HepG2 (cell line): ENCODE data around the gene KMT5C. TPM values are rescaled to one million over a fixed set of nuclear protein-coding genes. Genes with fewer than 3 reads are reported as not detected.

ENCODE experiments used
- BORCS8-MEF2B ChIP-seq: sonication (generic); formaldehyde crosslinking; IDR thresholded peaks from 2 replicates; pipeline ENCODE4 v1.8.0; 2022; ENCODE audit warnings: mild to moderate bottlenecking, missing genetic modification reagents
- KLF11 ChIP-seq: IDR thresholded peaks from 2 replicates; pipeline ENCODE4 v1.6.1; 2016; ENCODE audit warnings: missing compliant biosample characterization
- MZF1 ChIP-seq: sonication (generic); formaldehyde crosslinking; IDR thresholded peaks from 2 replicates; pipeline ENCODE4 v1.8.1; 2023; ENCODE audit warnings: mild to moderate bottlenecking, missing genetic modification reagents, borderline replicate concordance
- PLRG1 ChIP-seq: fragments of 450-650 bp; conservative IDR thresholded peaks from 2 replicates; pipeline ENCODE4 v1.6.1; 2016
- RNF2 ChIP-seq: fragments of 450-650 bp; conservative IDR thresholded peaks from 2 replicates; pipeline ENCODE4 v1.6.1; 2016; ENCODE audit warnings: low read depth
- SMAD1 ChIP-seq: sonication (generic); formaldehyde crosslinking; IDR thresholded peaks from 2 replicates; pipeline ENCODE4 v1.4.0; 2020; ENCODE audit warnings: missing genetic modification reagents, low read depth, mild to moderate bottlenecking, borderline replicate concordance
- YY1 ChIP-seq: IDR thresholded peaks from 2 replicates; pipeline ENCODE4 v1.6.1; 2011; ENCODE audit warnings: low read length, low read depth, moderate library complexity, mild to moderate bottlenecking; ENCODE audit not compliant: insufficient read depth, insufficient replicate concordance
- ZNF235 ChIP-seq: sonication (generic); formaldehyde crosslinking; IDR thresholded peaks from 2 replicates; pipeline ENCODE4 v1.8.1; 2023; ENCODE audit warnings: mild to moderate bottlenecking, missing genetic modification reagents, borderline replicate concordance
- ZNF337 ChIP-seq: sonication (generic); formaldehyde crosslinking; IDR thresholded peaks from 2 replicates; pipeline ENCODE4 v1.5.1; 2020; ENCODE audit warnings: missing genetic modification reagents, low read depth, mild to moderate bottlenecking, borderline replicate concordance
- ZNF850 ChIP-seq: sonication (generic); formaldehyde crosslinking; conservative IDR thresholded peaks from 2 replicates; pipeline ENCODE4 v1.9.0; 2021; ENCODE audit warnings: mild to moderate bottlenecking, missing genetic modification reagents
- polyA plus RNA-seq, 8 experiments: library from polyadenylated mRNA; depleted of rRNA in 3 of 8; stranded (reverse) in 7 of 8; unstranded in 1 of 8; fragments of >200 nt; fragmentation: Illumina TruSeq in 4 of 8; extraction: Trizol in 4 of 8; gene quantifications; 2 replicates each; pipeline versions ENCODE4 v1.2.1 to v1.2.3, GENCODE V29; 2011 to 2016; ENCODE audit warnings: low read depth in 4 of 8, missing spikeins in 1 of 8, mixed read lengths in 1 of 8; ENCODE audit not compliant: insufficient read depth in 1 of 8
- total RNA-seq, 5 experiments: library from RNA; depleted of rRNA; stranded (reverse); fragments of >200 nt; fragmentation: Illumina TruSeq; extraction: Trizol; gene quantifications; 2 replicates each; pipeline ENCODE4 v1.2.3, GENCODE V29; 2016; ENCODE audit warnings: low read depth in 1 of 5
- TF ChIP-seq, protein P1 (sequence below): sonication (generic); formaldehyde crosslinking; IDR thresholded peaks from 2 replicates; pipeline ENCODE4 v1.4.0; 2020; ENCODE audit warnings: missing genetic modification reagents
- TF ChIP-seq, protein P2 (sequence below): sonication (generic); formaldehyde crosslinking; conservative IDR thresholded peaks from 2 replicates; pipeline ENCODE4 v1.8.0; 2022; ENCODE audit warnings: missing genetic modification reagents
- TF ChIP-seq, protein P3 (sequence below): sonication (generic); formaldehyde crosslinking; IDR thresholded peaks from 2 replicates; pipeline ENCODE4 v1.4.0; 2020; ENCODE audit warnings: missing genetic modification reagents, borderline replicate concordance
- TF ChIP-seq, protein P4 (sequence below): sonication (generic); formaldehyde crosslinking; IDR thresholded peaks from 2 replicates; pipeline ENCODE4 v1.5.1; 2020; ENCODE audit warnings: mild to moderate bottlenecking, missing genetic modification reagents, borderline replicate concordance
- TF ChIP-seq, protein P5 (sequence below): sonication (generic); formaldehyde crosslinking; IDR thresholded peaks from 2 replicates; pipeline ENCODE4 v1.4.0; 2020; ENCODE audit warnings: missing genetic modification reagents
- TF ChIP-seq, protein P6 (sequence below): sonication (generic); formaldehyde crosslinking; IDR thresholded peaks from 2 replicates; pipeline ENCODE4 v1.5.1; 2020; ENCODE audit warnings: mild to moderate bottlenecking, moderate library complexity, missing genetic modification reagents

Gene KMT5C
- total and polyA plus RNA-seq, 2 of the 13 experiments (the other 11 are each of a cell fraction or from before 2014, with no cell fraction given), result 5.5 to 9.0 TPM

DNA sequence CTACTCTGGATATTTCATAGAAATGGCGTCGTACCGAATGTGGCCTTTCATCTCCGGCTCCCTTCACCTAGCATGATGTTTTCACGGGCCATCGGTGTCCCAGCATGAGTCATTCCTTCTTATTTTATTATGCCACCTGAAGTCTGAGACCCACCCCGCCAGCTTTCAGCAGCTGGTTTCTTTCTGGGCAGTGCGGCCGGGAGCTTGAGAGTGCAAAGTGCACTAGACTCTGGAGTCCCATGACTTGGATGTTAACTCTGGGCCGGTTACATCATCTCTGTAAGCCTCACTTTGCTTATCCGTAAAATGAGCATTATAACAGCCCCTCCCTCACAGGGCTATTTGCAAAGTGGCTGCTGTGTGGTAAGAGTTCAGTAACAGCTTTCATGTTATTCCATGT is 5.8 kb upstream of the KMT5C start (continued):
- TF ChIP-seq, protein P1, sequence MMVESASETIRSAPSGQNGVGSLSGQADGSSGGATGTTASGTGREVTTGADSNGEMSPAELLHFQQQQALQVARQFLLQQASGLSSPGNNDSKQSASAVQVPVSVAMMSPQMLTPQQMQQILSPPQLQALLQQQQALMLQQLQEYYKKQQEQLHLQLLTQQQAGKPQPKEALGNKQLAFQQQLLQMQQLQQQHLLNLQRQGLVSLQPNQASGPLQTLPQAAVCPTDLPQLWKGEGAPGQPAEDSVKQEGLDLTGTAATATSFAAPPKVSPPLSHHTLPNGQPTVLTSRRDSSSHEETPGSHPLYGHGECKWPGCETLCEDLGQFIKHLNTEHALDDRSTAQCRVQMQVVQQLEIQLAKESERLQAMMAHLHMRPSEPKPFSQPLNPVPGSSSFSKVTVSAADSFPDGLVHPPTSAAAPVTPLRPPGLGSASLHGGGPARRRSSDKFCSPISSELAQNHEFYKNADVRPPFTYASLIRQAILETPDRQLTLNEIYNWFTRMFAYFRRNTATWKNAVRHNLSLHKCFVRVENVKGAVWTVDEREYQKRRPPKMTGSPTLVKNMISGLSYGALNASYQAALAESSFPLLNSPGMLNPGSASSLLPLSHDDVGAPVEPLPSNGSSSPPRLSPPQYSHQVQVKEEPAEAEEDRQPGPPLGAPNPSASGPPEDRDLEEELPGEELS, result peak; percentile 52; the same call in 1 of the 2 replicates
- TF ChIP-seq BORCS8-MEF2B (CRISPR knock-in tag) (peak; percentile 71; the same call in 1 of the 2 replicates), SMAD1 (no peak), RNF2 (no peak), ZNF850 (no peak), PLRG1 (no peak), ZNF337 (CRISPR knock-in tag) (0 out of 2 replicates have a peak, but pooled peaks have one; percentile 73), ZNF235 (CRISPR knock-in tag) (no peak), YY1 (no peak), MZF1 (no peak), KLF11 (CRISPR knock-in tag) (no peak)
- TF ChIP-seq, protein P2, sequence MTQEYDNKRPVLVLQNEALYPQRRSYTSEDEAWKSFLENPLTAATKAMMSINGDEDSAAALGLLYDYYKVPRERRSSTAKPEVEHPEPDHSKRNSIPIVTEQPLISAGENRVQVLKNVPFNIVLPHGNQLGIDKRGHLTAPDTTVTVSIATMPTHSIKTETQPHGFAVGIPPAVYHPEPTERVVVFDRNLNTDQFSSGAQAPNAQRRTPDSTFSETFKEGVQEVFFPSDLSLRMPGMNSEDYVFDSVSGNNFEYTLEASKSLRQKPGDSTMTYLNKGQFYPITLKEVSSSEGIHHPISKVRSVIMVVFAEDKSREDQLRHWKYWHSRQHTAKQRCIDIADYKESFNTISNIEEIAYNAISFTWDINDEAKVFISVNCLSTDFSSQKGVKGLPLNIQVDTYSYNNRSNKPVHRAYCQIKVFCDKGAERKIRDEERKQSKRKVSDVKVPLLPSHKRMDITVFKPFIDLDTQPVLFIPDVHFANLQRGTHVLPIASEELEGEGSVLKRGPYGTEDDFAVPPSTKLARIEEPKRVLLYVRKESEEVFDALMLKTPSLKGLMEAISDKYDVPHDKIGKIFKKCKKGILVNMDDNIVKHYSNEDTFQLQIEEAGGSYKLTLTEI (CRISPR knock-in tag), result no peak
- TF ChIP-seq, protein P3, sequence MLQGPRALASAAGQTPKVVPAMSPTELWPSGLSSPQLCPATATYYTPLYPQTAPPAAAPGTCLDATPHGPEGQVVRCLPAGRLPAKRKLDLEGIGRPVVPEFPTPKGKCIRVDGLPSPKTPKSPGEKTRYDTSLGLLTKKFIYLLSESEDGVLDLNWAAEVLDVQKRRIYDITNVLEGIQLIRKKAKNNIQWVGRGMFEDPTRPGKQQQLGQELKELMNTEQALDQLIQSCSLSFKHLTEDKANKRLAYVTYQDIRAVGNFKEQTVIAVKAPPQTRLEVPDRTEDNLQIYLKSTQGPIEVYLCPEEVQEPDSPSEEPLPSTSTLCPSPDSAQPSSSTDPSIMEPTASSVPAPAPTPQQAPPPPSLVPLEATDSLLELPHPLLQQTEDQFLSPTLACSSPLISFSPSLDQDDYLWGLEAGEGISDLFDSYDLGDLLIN (CRISPR knock-in tag), result no peak
- TF ChIP-seq, protein P4, sequence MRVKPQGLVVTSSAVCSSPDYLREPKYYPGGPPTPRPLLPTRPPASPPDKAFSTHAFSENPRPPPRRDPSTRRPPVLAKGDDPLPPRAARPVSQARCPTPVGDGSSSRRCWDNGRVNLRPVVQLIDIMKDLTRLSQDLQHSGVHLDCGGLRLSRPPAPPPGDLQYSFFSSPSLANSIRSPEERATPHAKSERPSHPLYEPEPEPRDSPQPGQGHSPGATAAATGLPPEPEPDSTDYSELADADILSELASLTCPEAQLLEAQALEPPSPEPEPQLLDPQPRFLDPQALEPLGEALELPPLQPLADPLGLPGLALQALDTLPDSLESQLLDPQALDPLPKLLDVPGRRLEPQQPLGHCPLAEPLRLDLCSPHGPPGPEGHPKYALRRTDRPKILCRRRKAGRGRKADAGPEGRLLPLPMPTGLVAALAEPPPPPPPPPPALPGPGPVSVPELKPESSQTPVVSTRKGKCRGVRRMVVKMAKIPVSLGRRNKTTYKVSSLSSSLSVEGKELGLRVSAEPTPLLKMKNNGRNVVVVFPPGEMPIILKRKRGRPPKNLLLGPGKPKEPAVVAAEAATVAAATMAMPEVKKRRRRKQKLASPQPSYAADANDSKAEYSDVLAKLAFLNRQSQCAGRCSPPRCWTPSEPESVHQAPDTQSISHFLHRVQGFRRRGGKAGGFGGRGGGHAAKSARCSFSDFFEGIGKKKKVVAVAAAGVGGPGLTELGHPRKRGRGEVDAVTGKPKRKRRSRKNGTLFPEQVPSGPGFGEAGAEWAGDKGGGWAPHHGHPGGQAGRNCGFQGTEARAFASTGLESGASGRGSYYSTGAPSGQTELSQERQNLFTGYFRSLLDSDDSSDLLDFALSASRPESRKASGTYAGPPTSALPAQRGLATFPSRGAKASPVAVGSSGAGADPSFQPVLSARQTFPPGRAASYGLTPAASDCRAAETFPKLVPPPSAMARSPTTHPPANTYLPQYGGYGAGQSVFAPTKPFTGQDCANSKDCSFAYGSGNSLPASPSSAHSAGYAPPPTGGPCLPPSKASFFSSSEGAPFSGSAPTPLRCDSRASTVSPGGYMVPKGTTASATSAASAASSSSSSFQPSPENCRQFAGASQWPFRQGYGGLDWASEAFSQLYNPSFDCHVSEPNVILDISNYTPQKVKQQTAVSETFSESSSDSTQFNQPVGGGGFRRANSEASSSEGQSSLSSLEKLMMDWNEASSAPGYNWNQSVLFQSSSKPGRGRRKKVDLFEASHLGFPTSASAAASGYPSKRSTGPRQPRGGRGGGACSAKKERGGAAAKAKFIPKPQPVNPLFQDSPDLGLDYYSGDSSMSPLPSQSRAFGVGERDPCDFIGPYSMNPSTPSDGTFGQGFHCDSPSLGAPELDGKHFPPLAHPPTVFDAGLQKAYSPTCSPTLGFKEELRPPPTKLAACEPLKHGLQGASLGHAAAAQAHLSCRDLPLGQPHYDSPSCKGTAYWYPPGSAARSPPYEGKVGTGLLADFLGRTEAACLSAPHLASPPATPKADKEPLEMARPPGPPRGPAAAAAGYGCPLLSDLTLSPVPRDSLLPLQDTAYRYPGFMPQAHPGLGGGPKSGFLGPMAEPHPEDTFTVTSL (CRISPR knock-in tag), result peak; percentile 27; the same call in 1 of the 2 replicates
- TF ChIP-seq, protein P5, sequence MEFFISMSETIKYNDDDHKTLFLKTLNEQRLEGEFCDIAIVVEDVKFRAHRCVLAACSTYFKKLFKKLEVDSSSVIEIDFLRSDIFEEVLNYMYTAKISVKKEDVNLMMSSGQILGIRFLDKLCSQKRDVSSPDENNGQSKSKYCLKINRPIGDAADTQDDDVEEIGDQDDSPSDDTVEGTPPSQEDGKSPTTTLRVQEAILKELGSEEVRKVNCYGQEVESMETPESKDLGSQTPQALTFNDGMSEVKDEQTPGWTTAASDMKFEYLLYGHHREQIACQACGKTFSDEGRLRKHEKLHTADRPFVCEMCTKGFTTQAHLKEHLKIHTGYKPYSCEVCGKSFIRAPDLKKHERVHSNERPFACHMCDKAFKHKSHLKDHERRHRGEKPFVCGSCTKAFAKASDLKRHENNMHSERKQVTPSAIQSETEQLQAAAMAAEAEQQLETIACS (CRISPR knock-in tag), result no peak
- TF ChIP-seq, protein P6, sequence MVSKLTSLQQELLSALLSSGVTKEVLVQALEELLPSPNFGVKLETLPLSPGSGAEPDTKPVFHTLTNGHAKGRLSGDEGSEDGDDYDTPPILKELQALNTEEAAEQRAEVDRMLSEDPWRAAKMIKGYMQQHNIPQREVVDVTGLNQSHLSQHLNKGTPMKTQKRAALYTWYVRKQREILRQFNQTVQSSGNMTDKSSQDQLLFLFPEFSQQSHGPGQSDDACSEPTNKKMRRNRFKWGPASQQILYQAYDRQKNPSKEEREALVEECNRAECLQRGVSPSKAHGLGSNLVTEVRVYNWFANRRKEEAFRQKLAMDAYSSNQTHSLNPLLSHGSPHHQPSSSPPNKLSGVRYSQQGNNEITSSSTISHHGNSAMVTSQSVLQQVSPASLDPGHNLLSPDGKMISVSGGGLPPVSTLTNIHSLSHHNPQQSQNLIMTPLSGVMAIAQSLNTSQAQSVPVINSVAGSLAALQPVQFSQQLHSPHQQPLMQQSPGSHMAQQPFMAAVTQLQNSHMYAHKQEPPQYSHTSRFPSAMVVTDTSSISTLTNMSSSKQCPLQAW (CRISPR knock-in tag), result peak; percentile 72; the same call in 1 of the 2 replicates
